Left lung (tissue), 10 donors: ENCODE measurements around the gene ATAD2B. TPM values are rescaled to one million over a fixed set of nuclear protein-coding genes. Genes with fewer than 3 reads are reported as not detected.

Experiments used
- ATAC-seq: fragments of 200-7000 bp; cut with Tn5 transposase; one replicate; pipeline ENCODE4 v1.9.1; 2020; ENCODE audit warnings: moderate library complexity
- DNase-seq, 4 donors: peaks; one replicate each; pipeline ENCODE4 v3.0.0-alpha.2; 2013 to 2020
- H3K27ac ChIP-seq, 2 donors: fragments of 200-600 bp; sonication (generic) in 1 of 2; one replicate each; pipeline versions ENCODE4 v1.5.0 to v1.8.0; 2020 to 2021
- H3K27me3 ChIP-seq, 2 donors: fragments of 200-600 bp; sonication (generic) in 1 of 2; one replicate each; pipeline versions ENCODE4 v1.5.0 to v1.8.0; 2020 to 2021
- H3K36me3 ChIP-seq, 2 donors: fragments of 200-600 bp; sonication (generic) in 1 of 2; one replicate each; pipeline versions ENCODE4 v1.5.0 to v1.8.0; 2020 to 2021
- H3K4me1 ChIP-seq, 2 donors: fragments of 200-600 bp; one replicate each; pipeline ENCODE4 v1.8.0; 2021
- H3K4me3 ChIP-seq, 2 donors: fragments of 200-600 bp; sonication (generic) in 1 of 2; one replicate each; pipeline versions ENCODE4 v1.5.0 to v1.8.0; 2020 to 2021; ENCODE audit warnings: mild to moderate bottlenecking in 1 of 2
- H3K9me3 ChIP-seq, 2 donors: fragments of 200-600 bp; sonication (generic) in 1 of 2; one replicate each; pipeline versions ENCODE4 v1.5.0 to v1.8.0; 2020 to 2021
- CTCF ChIP-seq, 2 donors: fragments of 200-600 bp; sonication (generic) in 1 of 2; IDR thresholded peaks; one replicate each; pipeline versions ENCODE4 v1.5.0 to v1.8.0; 2021; ENCODE audit warnings: antibody characterized with exemption in 2 of 2
- intact Hi-C, 2 donors: fragments of 100-400 bp; cut with DNase I; formaldehyde crosslinking; loops; one replicate each; pipeline versions ENCODE4 v1.11.2 to v1.14.2; 2022
- polyA plus RNA-seq, 6 donors: library from polyadenylated mRNA; unstranded; fragments of 120-200 nt; gene quantifications; one replicate each; pipeline ENCODE4 v1.2.1, GENCODE V29; 2013; ENCODE audit not compliant: insufficient read length in 6 of 6
- total RNA-seq, 2 donors: library from RNA; stranded (reverse); fragmentation: NEBNext Ultra II Directional; extraction: Animal tissue kit (Norgen Biotek cat#: 25700); gene quantifications; one replicate each; pipeline ENCODE4 v1.2.1, GENCODE V29; 2021
- donor health status: DM: no; HTN: yes; CAD: no.
- donor health status: DM: no; HTN: no; CAD: no.

ATAD2B gene
- total and polyA plus RNA-seq, 8 donors = 20.1 to 27.4 (median 24.6) TPM

- Histone ChIP-seq H3K36me3 (peaks cover 0 to 22% of the 10 kb centered on the region in 2 donors), H3K27ac (no peak overlapping the region), H3K27me3 (no peaks in the 10 kb centered on the region), H3K4me1 (peaks cover 5% of the 10 kb centered on the region in 2 donors), H3K4me3 (no peak overlapping the region), H3K9me3 (no peaks in the 10 kb centered on the region)
- TF ChIP-seq CTCF (IDR thresholded peaks at IDR 0.05) = no peak
- ATAC-seq (no peak), DNase-seq (no peak)
- intact Hi-C loops = no loop called here
Measured at GRCh38 chr2:23826771-23827170, 100.2 kb downstream of the ATAD2B start.

GRCh38 chr2:23826040-23826439 lies 100.9 kb downstream of the ATAD2B start:
- intact Hi-C loops = no loop called here
- DNase-seq = no peak
- Histone ChIP-seq H3K36me3 (peaks cover 0 to 28% of the 10 kb centered on the region in 2 donors), H3K4me3 (no peak overlapping the region), H3K4me1 (peaks cover 5% of the 10 kb centered on the region in 2 donors), H3K9me3 (no peaks in the 10 kb centered on the region), H3K27ac (no peak overlapping the region), H3K27me3 (no peaks in the 10 kb centered on the region)
- ATAC-seq = no peak
- TF ChIP-seq CTCF (IDR thresholded peaks at IDR 0.05) = no peak

- H3K9me3 ChIP-seq = no peaks in the 10 kb centered on the region
- no peak overlapping the region for H3K4me3 ChIP-seq
- intact Hi-C loops = no loop called here
- ATAC-seq = peak; percentile 87
- DNase-seq = peak in 2 of 4 donors; percentile 42 to 60
- H3K27ac ChIP-seq = no peak overlapping the region
- H3K4me1 ChIP-seq = peaks cover 5% of the 10 kb centered on the region in 2 donors
- H3K36me3 ChIP-seq = peaks cover 0 to 28% of the 10 kb centered on the region in 2 donors
- peak; percentile 62 to 68 for TF ChIP-seq CTCF (IDR thresholded peaks at IDR 0.05)
- no peaks in the 10 kb centered on the region for H3K27me3 ChIP-seq
Measured at GRCh38 chr2:23824777-23825212, 102.1 kb downstream of the ATAD2B start.

- Histone ChIP-seq H3K4me3 (no peak overlapping the region), H3K27ac (no peak overlapping the region), H3K27me3 (no peaks in the 10 kb centered on the region), H3K36me3 (peaks cover 0 to 28% of the 10 kb centered on the region in 2 donors), H3K4me1 (peaks cover 5% of the 10 kb centered on the region in 2 donors), H3K9me3 (no peaks in the 10 kb centered on the region)
- peak; percentile 87 for ATAC-seq
- intact Hi-C loops = no loop called here
- peak in 2 of 4 donors; percentile 32 to 41 for DNase-seq
- TF ChIP-seq CTCF (IDR thresholded peaks at IDR 0.05) = no peak
Measured at GRCh38 chr2:23823863-23824262, 103.1 kb downstream of the ATAD2B start.

- DNase-seq (no peak), ATAC-seq (no peak)
- peaks cover 0 to 3% of the 10 kb centered on the region in 2 donors for H3K9me3 ChIP-seq
- intact Hi-C loops = no loop called here
- no peak for TF ChIP-seq CTCF (IDR thresholded peaks at IDR 0.05)
- H3K4me1 ChIP-seq = no peaks in the 10 kb centered on the region
- no peak overlapping the region for H3K4me3 ChIP-seq
- no peaks in the 10 kb centered on the region for H3K27me3 ChIP-seq
- peaks cover 0 to 37% of the 10 kb centered on the region in 2 donors for H3K36me3 ChIP-seq
- H3K27ac ChIP-seq = no peak overlapping the region
Measured at GRCh38 chr2:23814963-23815362, 112.0 kb downstream of the ATAD2B start.
